GM04504 (cell line): ENCODE results near the gene CD3G.
"Not testable (repeated sequence)": the region's sequence is repeated elsewhere in the genome, so short reads cannot be mapped to it uniquely, and the experiment has no call there.

ENCODE experiments used
- DNase-seq: peaks from one replicate; pipeline ENCODE4 v3.0.0-alpha.2; 2012; ENCODE audit warnings: low read depth

The CD3G gene

GRCh38 chr11:118380571-118380970 is 36.4 kb downstream of the CD3G start:
- DNase-seq = no peak

DNA sequence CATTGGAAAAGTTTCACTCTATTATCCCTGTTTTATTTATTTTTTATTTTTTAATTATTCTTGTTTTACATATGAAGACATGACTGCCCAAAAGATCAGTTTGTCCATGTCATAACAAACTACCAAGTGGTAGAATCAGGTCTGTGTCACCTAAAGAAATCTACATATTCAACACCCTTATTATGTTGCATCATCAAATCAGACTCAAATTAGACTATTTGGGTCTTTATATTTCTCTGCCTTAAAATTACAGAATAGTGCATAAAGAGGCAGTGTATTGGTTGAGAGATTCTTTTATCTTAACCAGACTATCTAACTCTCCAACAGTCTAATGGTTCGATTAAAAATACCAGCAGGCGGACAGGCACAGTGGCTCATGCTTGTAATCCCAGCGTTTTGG is 38.8 kb downstream of the CD3G start:
- DNase-seq = no peak

GRCh38 chr11:118383657-118384056 is 39.5 kb downstream of the CD3G start:
- no peak for DNase-seq

- DNase-seq = no peak
Measured at GRCh38 chr11:118396097-118396501, 52.0 kb downstream of the CD3G start.

DNA sequence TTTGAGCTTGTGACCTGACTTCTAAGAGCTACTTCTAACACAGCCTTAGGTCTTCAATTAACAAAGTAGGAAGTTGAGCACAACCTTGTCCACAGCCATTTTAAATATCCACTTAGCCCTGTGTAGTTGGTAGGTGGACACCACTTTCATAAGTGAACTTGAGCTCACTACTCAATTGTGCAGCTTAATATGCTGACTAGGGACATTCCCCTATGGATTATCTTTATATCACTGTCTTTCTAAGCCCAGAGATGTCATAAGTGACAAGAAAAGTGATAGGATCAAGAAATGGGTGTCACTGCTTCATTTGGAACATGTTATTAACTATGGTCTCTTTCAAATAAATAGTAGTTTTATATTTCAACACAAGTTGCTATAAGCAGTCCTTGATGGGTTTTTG is 53.3 kb downstream of the CD3G start:
- DNase-seq = no peak

- DNase-seq = no peak
Measured at GRCh38 chr11:118398791-118399559, 54.8 kb downstream of the CD3G start.

DNA sequence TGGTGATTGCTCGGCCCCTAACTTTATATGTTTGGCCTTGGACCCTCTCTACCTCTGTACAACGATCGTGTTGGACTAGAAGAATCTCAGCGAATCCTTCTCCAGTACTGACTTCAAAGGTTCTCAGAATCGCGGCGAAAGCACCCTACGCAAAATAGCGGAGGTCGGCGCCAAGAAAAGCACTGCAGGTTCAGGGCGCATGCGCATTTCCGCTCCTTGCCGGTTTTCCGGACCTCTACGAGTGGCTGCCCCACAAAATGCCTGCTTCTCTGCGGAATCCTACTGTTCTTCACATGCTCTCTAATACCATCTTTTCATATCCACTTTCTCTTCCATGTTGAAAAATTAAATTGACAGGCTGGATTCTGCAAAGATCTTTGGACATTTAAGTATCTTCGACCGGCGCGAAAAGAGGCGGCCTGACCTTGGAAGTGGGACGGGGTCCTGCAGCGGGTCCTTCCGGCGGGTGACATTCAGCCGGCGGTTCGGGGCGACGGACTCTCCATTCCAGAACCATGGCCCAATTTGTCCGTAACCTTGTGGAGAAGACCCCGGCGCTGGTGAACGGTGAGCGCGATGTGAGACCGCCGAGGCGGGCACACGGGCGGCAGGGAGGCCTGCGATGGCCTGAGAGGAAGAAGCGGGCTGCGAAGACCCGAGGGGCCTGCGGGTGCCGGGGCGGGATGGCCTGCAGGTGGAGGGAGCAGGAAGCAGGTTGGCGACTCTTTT is 57.2 kb downstream of the CD3G start, which contains the start of gene ATP5MG:
Gene ATP5MG (plus strand): TSS at position 456 of the 729 bp plus-strand sequence. CDS start 60 bp downstream, at position 516.
- DNase-seq = peak; percentile 62

GRCh38 chr11:118401880-118402590 is 57.9 kb downstream of the CD3G start:
- peak; percentile 60 for DNase-seq

DNA sequence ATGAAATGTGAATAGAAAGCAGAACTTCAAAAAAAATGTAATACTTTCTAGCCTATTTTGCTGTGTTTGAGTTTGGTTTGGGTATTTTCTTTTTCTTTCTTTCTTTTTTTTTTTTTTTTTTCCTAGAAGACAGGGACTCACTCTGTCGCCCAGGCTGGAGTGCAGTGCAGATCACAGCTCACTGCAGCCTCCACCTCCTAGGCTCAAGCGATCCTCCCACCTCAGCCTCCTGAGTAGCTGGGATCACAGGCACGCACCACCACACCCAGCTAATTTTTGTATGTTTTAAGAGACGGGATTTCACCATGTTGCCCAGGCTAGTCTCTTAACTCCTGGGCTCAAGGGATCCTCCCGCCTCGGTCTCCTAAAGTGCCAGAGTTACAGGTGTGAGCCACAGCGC is 58.5 kb downstream of the CD3G start:
- DNase-seq = not testable (repeated sequence)
